ENCODE measurements around the gene RAD18. TPM values are rescaled to one million over a fixed set of nuclear protein-coding genes. Genes with fewer than 3 reads are reported as not detected.
A peak's percentile ranks its signal among the peaks of the same experiment; 100 is the strongest.

RAD18 gene
- total RNA-seq, 8 experiments from 2014 or later, result 3.7 to 21.6 (median 7.0) TPM

GRCh38 chr3:8972639-8973038 lies 9.4 kb upstream of the RAD18 start:
- no peak overlapping the region for H3K27ac ChIP-seq
- peaks cover 2 to 9% of the 10 kb centered on the region in 2 donors for H3K4me1 ChIP-seq (replicated peaks in 1 of 2)
- peak in 4 of 8 experiments; percentile 18 to 82 (median 59) for ATAC-seq (replicated peaks in 6 of 8)

GRCh38 chr3:8970971-8971589 lies 7.8 kb upstream of the RAD18 start:
- in situ Hi-C loops (cut with MboI; ENCODE audit: low pct_unique_long_range_greater_than_20kb in 2 of 9, low sequenced_read_pairs in 9 of 9, unreplicated experiment in 9 of 9), result loop anchor here in 4 of 9 experiments (5.0 to 25.0 kb wide), 4 partner anchors 309 to 334 kb away; no protein-coding TSS in a partner anchor
- WGBS, 10 experiments, result 0 to 11% (median 0%) methylated on average over 1 to 7 of the region's 7 CpGs
- Histone ChIP-seq H3K27ac (no peak overlapping the region), H3K4me3 (no peak overlapping the region), H3K4me1 (replicated peaks in 1 of 2) (peaks cover 2 to 9% of the 10 kb centered on the region in 2 donors)
- ATAC-seq (replicated peaks in 6 of 8), result peak; percentile 50 to 80 (median 70)

More at GRCh38 chr3:8972639-8973038, 9.4 kb upstream of the RAD18 start:
- H3K4me3 ChIP-seq, result no peak overlapping the region
- WGBS, 10 experiments, result 84 to 100% (median 100%) methylated on average over 1 to 2 of the region's 2 CpGs; no CpG with 5 or more reads in 4 of the 10 experiments
- in situ Hi-C loops (cut with MboI; ENCODE audit: low pct_unique_long_range_greater_than_20kb in 2 of 9, low sequenced_read_pairs in 9 of 9, unreplicated experiment in 9 of 9), result loop anchor here in 4 of 9 experiments (5.0 to 25.0 kb wide), 4 partner anchors 310 to 332 kb away; no protein-coding TSS in a partner anchor

GRCh38 chr3:8969241-8969640 lies 6.0 kb upstream of the RAD18 start:
- no peak overlapping the region for H3K27ac ChIP-seq
- 20 to 87% (median 67%) methylated on average over 1 to 4 of the region's 4 CpGs; no CpG with 5 or more reads in 3 of the 10 experiments for WGBS, 10 experiments
- in situ Hi-C loops (cut with MboI; ENCODE audit: low pct_unique_long_range_greater_than_20kb in 2 of 9, low sequenced_read_pairs in 9 of 9, unreplicated experiment in 9 of 9), result loop anchor here in 1 of 9 experiments (25.0 kb wide), 1 partner anchor 307 kb away; no protein-coding TSS in a partner anchor
- no peak for ATAC-seq (replicated peaks in 6 of 8)
- H3K4me1 ChIP-seq (replicated peaks in 1 of 2), result peaks cover 15 to 17% of the 10 kb centered on the region in 2 donors
- no peak overlapping the region for H3K4me3 ChIP-seq

GRCh38 chr3:8968375-8968882 lies 5.2 kb upstream of the RAD18 start:
- 39 to 100% (median 67%) methylated on average over 1 to 3 of the region's 5 CpGs; no CpG with 5 or more reads in 3 of the 10 experiments for WGBS, 10 experiments
- H3K4me3 ChIP-seq, result no peak overlapping the region
- peaks cover 21 to 25% of the 10 kb centered on the region in 2 donors for H3K4me1 ChIP-seq (replicated peaks in 1 of 2)
- no peak overlapping the region for H3K27ac ChIP-seq
- no peak for ATAC-seq (replicated peaks in 6 of 8)
- in situ Hi-C loops (cut with MboI; ENCODE audit: low pct_unique_long_range_greater_than_20kb in 2 of 9, low sequenced_read_pairs in 9 of 9, unreplicated experiment in 9 of 9), result loop anchor here in 1 of 9 experiments (25.0 kb wide), 1 partner anchor 306 kb away; no protein-coding TSS in a partner anchor

- H3K4me1 ChIP-seq (replicated peaks in 1 of 2), result peaks cover 21 to 25% of the 10 kb centered on the region in 2 donors
- no peak for ATAC-seq (replicated peaks in 6 of 8)
- H3K27ac ChIP-seq, result no peak overlapping the region
- no peak overlapping the region for H3K4me3 ChIP-seq
- in situ Hi-C loops (cut with MboI; ENCODE audit: low pct_unique_long_range_greater_than_20kb in 2 of 9, low sequenced_read_pairs in 9 of 9, unreplicated experiment in 9 of 9), result loop anchor here in 1 of 9 experiments (25.0 kb wide), 1 partner anchor 305 kb away; no protein-coding TSS in a partner anchor
- WGBS, 10 experiments, result 58 to 100% (median 85%) methylated on average over 1 to 5 of the region's 5 CpGs; no CpG with 5 or more reads in 4 of the 10 experiments
Measured at GRCh38 chr3:8967553-8967952, 4.3 kb upstream of the RAD18 start.

GRCh38 chr3:8966820-8967348 lies 3.6 kb upstream of the RAD18 start:
- ATAC-seq (replicated peaks in 6 of 8), result no peak
- in situ Hi-C loops (cut with MboI; ENCODE audit: low pct_unique_long_range_greater_than_20kb in 2 of 9, low sequenced_read_pairs in 9 of 9, unreplicated experiment in 9 of 9), result loop anchor here in 1 of 9 experiments (25.0 kb wide), 1 partner anchor 305 kb away; no protein-coding TSS in a partner anchor
- peaks cover 21 to 25% of the 10 kb centered on the region in 2 donors for H3K4me1 ChIP-seq (replicated peaks in 1 of 2)
- H3K4me3 ChIP-seq, result no peak overlapping the region
- 20 to 100% (median 65%) methylated on average over 1 to 2 of the region's 3 CpGs; no CpG with 5 or more reads in 4 of the 10 experiments for WGBS, 10 experiments
- no peak overlapping the region for H3K27ac ChIP-seq

GRCh38 chr3:8966150-8966819 lies 3.0 kb upstream of the RAD18 start:
- ATAC-seq (replicated peaks in 6 of 8), result no peak
- H3K4me1 ChIP-seq (replicated peaks in 1 of 2), result peaks cover 21 to 25% of the 10 kb centered on the region in 2 donors
- in situ Hi-C loops (cut with MboI; ENCODE audit: low pct_unique_long_range_greater_than_20kb in 2 of 9, low sequenced_read_pairs in 9 of 9, unreplicated experiment in 9 of 9), result loop anchor here in 1 of 9 experiments (25.0 kb wide), 1 partner anchor 304 kb away; no protein-coding TSS in a partner anchor
- no peak overlapping the region for H3K4me3 ChIP-seq
- H3K27ac ChIP-seq, result no peak overlapping the region
- 60 to 100% (median 100%) methylated on average over 1 to 2 of the region's 2 CpGs; no CpG with 5 or more reads in 6 of the 10 experiments for WGBS, 10 experiments

- Histone ChIP-seq H3K4me3 (no peak overlapping the region), H3K4me1 (replicated peaks in 1 of 2) (peaks cover 19 to 22% of the 10 kb centered on the region in 2 donors), H3K27ac (peak overlapping the region; percentile 16 to 60)
- peak; percentile 26 to 75 (median 65) for ATAC-seq (replicated peaks in 6 of 8)
- in situ Hi-C loops (cut with MboI; ENCODE audit: low pct_unique_long_range_greater_than_20kb in 2 of 9, low sequenced_read_pairs in 9 of 9, unreplicated experiment in 9 of 9), result loop anchor here in 1 of 9 experiments (25.0 kb wide), 1 partner anchor 302 kb away; no protein-coding TSS in a partner anchor
- 11 to 79% (median 59%) methylated on average over 2 to 11 of the region's 11 CpGs for WGBS, 10 experiments
Measured at GRCh38 chr3:8964436-8965370, 1.4 kb upstream of the RAD18 start.

- 0 to 64% (median 15%) methylated on average over 2 to 6 of the region's 6 CpGs; no CpG with 5 or more reads in 1 of the 10 experiments for WGBS, 10 experiments
- Histone ChIP-seq H3K4me3 (peak overlapping the region; percentile 71 to 86 (median 77)), H3K4me1 (replicated peaks in 1 of 2) (peaks cover 19 to 22% of the 10 kb centered on the region in 2 donors), H3K27ac (no peak overlapping the region)
- in situ Hi-C loops (cut with MboI; ENCODE audit: low pct_unique_long_range_greater_than_20kb in 2 of 9, low sequenced_read_pairs in 9 of 9, unreplicated experiment in 9 of 9), result loop anchor here in 1 of 9 experiments (25.0 kb wide), 1 partner anchor 300 kb away; no protein-coding TSS in a partner anchor
- ATAC-seq (replicated peaks in 6 of 8), result peak in 1 of 8 experiments; percentile 1
Measured at GRCh38 chr3:8962226-8962861, 928 bp downstream of the RAD18 start.

- H3K4me1 ChIP-seq (replicated peaks in 1 of 2), result peaks cover 11 to 12% of the 10 kb centered on the region in 2 donors
- ATAC-seq (replicated peaks in 6 of 8), result no peak
- WGBS, 10 experiments, result 86 to 100% (median 93%) methylated on average over 4 to 8 of the region's 8 CpGs; no CpG with 5 or more reads in 1 of the 10 experiments
- no peak overlapping the region for H3K4me3 ChIP-seq
- H3K27ac ChIP-seq, result no peak overlapping the region
- in situ Hi-C loops (cut with MboI; ENCODE audit: low pct_unique_long_range_greater_than_20kb in 2 of 9, low sequenced_read_pairs in 9 of 9, unreplicated experiment in 9 of 9), result loop anchor here in 1 of 9 experiments (25.0 kb wide), 1 partner anchor 297 kb away; no protein-coding TSS in a partner anchor
Measured at GRCh38 chr3:8959668-8960067, 3.6 kb downstream of the RAD18 start.
